Measurements from ENCODE around the gene SHH. TPM values are rescaled to one million over a fixed set of nuclear protein-coding genes. Genes with fewer than 3 reads are reported as not detected.
A peak's percentile ranks its signal among the peaks of the same experiment; 100 is the strongest.
"Not testable (repeated sequence)": the region's sequence is repeated elsewhere in the genome, so short reads cannot be mapped to it uniquely, and the experiment has no call there.

The SHH gene
- total and polyA plus RNA-seq, 8 donors, result 0.29 to 11.0 (median 2.1) TPM

DNA sequence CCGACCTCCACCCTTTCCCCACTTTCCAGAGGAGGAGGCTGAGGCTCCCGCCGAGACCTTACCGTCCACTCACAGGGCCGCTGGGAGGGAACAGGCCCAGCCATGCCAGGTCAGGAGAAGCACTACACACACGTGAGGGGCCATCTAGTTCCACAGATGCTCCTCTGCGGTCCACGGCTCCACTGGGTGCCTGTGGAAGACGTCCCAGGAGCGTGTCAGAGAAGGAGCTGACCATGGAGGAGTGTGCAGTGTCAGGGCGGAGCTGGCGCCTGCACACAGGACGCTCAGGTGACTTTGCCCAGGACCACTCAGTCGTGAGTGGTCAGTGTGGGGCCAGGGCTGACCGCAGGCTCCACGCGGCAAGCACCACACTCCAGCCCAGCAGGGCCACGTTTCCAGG, 8.0 kb upstream of the SHH start:
- DNase-seq, result no peak
- H3K4me1 ChIP-seq, result peaks cover 8 to 17% (median 13%) of the 10 kb centered on the region in 4 donors
- TF ChIP-seq POLR2A (IDR thresholded peaks at IDR 0.05) (no peak), EP300 (IDR thresholded peaks at IDR 0.05) (no peak), POLR2AphosphoS5 (IDR thresholded peaks at IDR 0.05) (no peak)
- TF ChIP-seq, protein P1, sequence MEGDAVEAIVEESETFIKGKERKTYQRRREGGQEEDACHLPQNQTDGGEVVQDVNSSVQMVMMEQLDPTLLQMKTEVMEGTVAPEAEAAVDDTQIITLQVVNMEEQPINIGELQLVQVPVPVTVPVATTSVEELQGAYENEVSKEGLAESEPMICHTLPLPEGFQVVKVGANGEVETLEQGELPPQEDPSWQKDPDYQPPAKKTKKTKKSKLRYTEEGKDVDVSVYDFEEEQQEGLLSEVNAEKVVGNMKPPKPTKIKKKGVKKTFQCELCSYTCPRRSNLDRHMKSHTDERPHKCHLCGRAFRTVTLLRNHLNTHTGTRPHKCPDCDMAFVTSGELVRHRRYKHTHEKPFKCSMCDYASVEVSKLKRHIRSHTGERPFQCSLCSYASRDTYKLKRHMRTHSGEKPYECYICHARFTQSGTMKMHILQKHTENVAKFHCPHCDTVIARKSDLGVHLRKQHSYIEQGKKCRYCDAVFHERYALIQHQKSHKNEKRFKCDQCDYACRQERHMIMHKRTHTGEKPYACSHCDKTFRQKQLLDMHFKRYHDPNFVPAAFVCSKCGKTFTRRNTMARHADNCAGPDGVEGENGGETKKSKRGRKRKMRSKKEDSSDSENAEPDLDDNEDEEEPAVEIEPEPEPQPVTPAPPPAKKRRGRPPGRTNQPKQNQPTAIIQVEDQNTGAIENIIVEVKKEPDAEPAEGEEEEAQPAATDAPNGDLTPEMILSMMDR (IDR thresholded peaks at IDR 0.05), result no peak
- intact Hi-C loops (cut with DNase I; ENCODE audit: low total_unique reads), result no loop called here
- no peaks in the 10 kb centered on the region for H3K9me3 ChIP-seq
- peaks cover 0 to 84% (median 7%) of the 10 kb centered on the region in 3 donors for H3K27me3 ChIP-seq
- H3K27ac ChIP-seq, result no peak overlapping the region
- no peak overlapping the region for H3K4me3 ChIP-seq
- WGBS, 5 donors, result 86 to 93% (median 87%) methylated on average over 5 to 18 of the region's 18 CpGs
- H3K36me3 ChIP-seq, result no peaks in the 10 kb centered on the region

DNA sequence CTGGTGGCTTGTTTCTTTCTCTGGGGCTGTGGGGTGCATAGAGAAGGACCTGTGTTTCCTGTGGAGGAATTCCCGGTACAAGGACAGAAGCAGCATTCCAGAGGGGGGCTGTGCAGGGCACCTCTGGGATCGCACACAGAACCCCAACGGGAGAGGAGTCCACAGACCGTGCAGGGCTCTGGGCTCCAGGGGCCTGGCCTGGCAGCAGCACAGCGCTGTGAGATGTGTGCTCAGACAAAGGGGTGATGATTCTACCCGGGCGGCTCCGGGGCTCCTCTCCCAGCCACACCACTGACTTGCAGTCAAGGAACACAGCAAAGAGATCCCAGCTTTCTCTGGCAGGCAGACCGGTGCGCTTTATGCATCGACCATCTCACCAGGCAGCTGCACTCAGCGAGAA, 6.9 kb upstream of the SHH start:
- DNase-seq, result no peak
- Histone ChIP-seq H3K27me3 (peaks cover 0 to 94% (median 18%) of the 10 kb centered on the region in 3 donors), H3K27ac (no peak overlapping the region), H3K36me3 (no peaks in the 10 kb centered on the region), H3K9me3 (no peaks in the 10 kb centered on the region), H3K4me1 (peaks cover 8 to 18% (median 13%) of the 10 kb centered on the region in 4 donors), H3K4me3 (no peak overlapping the region)
- TF ChIP-seq POLR2AphosphoS5 (IDR thresholded peaks at IDR 0.05), result no peak
- no peak for TF ChIP-seq POLR2A (IDR thresholded peaks at IDR 0.05)
- TF ChIP-seq, protein P1 (IDR thresholded peaks at IDR 0.05), result no peak
- TF ChIP-seq EP300 (IDR thresholded peaks at IDR 0.05), result no peak
- WGBS, 5 donors, result 76 to 83% (median 82%) methylated on average over 12 of the region's 12 CpGs
- intact Hi-C loops (cut with DNase I; ENCODE audit: low total_unique reads), result no loop called here

DNA sequence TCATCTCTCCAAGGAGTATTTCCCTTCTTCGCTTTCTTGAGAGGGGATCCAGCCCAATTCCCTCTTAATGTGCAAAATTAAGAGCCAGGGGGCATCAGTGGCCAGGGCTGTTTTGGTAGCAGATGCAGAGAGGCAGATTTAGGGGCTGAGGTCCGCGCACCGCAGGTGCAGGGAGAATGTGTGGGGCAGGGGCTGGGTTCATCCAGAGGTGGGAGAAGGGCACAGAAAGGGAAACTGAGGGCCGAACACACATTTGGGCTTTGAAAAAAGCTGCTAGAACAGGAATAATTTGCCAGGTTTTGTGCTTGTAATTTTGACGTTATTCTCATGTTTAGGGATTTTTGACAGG, 6.5 kb upstream of the SHH start:
- no peak for DNase-seq

DNA sequence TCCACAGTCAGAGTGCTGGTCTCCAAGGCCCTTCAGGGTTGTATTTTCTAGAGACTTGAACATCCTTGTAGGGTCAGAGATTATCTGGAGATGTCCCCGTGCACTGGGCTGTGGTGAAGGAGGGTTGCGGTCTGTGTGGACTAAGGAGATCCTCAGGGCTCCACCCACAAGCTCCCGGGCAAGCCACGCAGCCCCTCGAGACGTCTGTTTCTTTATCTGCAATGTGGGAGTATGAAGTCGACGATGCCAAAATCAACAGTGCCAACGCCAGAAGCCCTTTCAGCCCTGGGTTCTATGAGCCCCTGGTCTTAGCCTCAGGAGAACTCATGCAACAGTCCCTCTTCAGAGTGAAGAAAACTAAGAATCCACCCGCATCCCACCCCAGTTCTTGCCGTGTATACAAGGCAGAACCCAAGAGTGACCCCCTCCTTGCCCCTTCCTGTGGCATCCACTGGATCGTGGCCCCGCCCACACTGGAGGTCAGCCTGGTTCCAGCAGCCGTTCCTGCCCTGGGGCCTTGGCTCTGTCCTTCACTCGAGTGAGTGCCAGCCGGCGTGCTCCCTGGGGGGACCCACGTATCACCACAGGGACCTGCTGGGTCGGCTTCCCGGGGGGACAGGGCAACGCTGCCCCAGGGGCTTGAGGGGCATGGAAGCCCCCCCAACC, 6.0 kb upstream of the SHH start:
- peak in 1 of 2 donors; percentile 61 for DNase-seq
- H3K9me3 ChIP-seq, result no peaks in the 10 kb centered on the region
- TF ChIP-seq EP300 (IDR thresholded peaks at IDR 0.05), result no peak
- no peaks in the 10 kb centered on the region for H3K36me3 ChIP-seq
- H3K4me3 ChIP-seq, result no peak overlapping the region
- 28 to 55% (median 32%) methylated on average over 15 to 21 of the region's 21 CpGs for WGBS, 5 donors
- H3K27ac ChIP-seq, result peak overlapping the region in 1 of 5 donors; percentile 14
- intact Hi-C loops (cut with DNase I; ENCODE audit: low total_unique reads), result no loop called here
- peaks cover 8 to 18% (median 13%) of the 10 kb centered on the region in 4 donors for H3K4me1 ChIP-seq
- peaks cover 0 to 94% (median 25%) of the 10 kb centered on the region in 3 donors for H3K27me3 ChIP-seq

More for the DNA sequence above, 6.5 kb upstream of the SHH start:
- Histone ChIP-seq H3K27me3 (peaks cover 0 to 94% (median 21%) of the 10 kb centered on the region in 3 donors), H3K4me3 (no peak overlapping the region), H3K9me3 (no peaks in the 10 kb centered on the region), H3K4me1 (peaks cover 8 to 18% (median 13%) of the 10 kb centered on the region in 4 donors), H3K36me3 (no peaks in the 10 kb centered on the region), H3K27ac (no peak overlapping the region)
- 77 to 88% (median 82%) methylated on average over 6 of the region's 6 CpGs for WGBS, 5 donors
- intact Hi-C loops (cut with DNase I; ENCODE audit: low total_unique reads), result no loop called here
- no peak for TF ChIP-seq POLR2AphosphoS5 (IDR thresholded peaks at IDR 0.05)
- no peak for TF ChIP-seq POLR2A (IDR thresholded peaks at IDR 0.05)
- TF ChIP-seq EP300 (IDR thresholded peaks at IDR 0.05), result no peak
- TF ChIP-seq, protein P1 (IDR thresholded peaks at IDR 0.05), result no peak

DNA sequence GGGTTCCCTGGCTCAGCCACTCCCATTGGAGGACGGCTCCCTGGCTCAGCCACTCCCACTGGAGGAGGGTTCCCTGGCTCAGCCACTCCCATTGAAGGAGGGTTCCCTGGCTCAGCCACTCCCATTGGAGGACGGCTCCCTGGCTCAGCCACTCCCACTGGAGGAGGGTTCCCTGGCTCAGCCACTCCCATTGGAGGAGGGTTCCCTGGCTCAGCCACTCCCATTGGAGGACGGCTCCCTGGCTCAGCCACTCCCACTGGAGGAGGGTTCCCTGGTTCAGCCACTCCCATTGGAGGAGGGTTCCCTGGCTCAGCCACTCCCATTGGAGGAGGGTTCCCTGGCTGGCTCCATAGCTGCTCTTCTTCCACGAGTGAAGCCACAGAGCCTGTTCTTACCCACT, 5.3 kb upstream of the SHH start:
- H3K9me3 ChIP-seq; H3K36me3 ChIP-seq; DNase-seq; intact Hi-C loops (cut with DNase I; ENCODE audit: low total_unique reads); H3K4me3 ChIP-seq: not testable (repeated sequence)
- H3K27ac ChIP-seq, result peak overlapping the region in 1 of 5 donors; percentile 14
- H3K27me3 ChIP-seq, result peaks cover 0 to 94% (median 28%) of the 10 kb centered on the region in 3 donors
- peaks cover 8 to 20% (median 15%) of the 10 kb centered on the region in 4 donors for H3K4me1 ChIP-seq
- 14 to 80% (median 50%) methylated on average over 1 to 4 of the region's 4 CpGs for WGBS, 5 donors
